Raji (cell line): Measurements from ENCODE around the gene BAX.

ENCODE experiments used
- POLR2A ChIP-seq: IDR thresholded peaks from 2 replicates; pipeline ENCODE4 v1.6.1; 2011; ENCODE audit warnings: low read depth, low read length, control low read depth; ENCODE audit not compliant: insufficient read depth

BAX gene

DNA sequence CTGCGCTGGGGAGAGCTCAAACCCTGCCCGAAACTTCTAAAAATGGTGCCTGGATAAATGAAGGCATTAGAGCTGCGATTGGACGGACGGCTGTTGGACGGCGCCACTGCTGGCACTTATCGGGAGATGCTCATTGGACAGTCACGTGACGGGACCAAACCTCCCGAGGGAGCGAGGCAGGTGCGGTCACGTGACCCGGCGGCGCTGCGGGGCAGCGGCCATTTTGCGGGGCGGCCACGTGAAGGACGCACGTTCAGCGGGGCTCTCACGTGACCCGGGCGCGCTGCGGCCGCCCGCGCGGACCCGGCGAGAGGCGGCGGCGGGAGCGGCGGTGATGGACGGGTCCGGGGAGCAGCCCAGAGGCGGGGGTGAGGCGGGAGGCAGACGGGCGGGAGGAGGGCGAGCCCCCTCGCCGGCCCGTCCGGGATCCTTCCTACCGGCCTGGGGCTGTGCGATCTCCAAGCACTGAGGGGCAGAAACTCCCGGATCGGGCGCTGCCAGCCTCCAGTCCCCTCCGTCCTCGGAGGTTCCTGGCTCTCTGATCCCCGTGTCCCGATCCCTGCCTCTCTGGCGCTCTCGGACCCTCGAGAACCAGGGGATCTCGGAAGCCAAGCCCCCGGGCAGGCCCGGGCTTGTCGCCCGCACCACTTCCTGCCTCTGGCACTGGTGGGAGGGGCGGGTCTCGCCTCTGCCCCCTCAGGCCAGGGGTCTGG lies at the start of gene BAX:
BAX (plus strand) TSS at position 281 of the 713 bp plus-strand sequence; CDS start at position 335, 54 bp downstream.
- TF ChIP-seq POLR2A, result peak; percentile 88

DNA sequence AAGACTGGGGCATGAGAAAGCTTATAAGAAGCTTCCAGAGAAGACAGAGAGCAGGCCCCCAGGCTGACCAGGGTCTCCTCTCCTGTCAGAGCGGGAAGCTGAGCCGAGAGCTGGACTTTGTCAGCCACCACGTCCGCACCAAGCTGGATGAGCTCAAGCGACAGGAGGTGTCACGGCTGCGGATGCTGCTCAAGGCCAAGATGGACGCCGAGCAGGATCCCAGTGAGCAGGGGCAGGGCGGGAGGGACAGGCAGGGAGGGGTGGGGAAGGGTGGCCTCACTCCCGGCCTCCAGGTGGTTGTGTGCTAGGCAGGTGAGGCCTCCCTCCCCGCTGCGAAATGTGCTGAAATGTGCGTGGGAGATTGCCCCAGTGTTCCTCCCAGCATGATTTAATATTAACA lies 49.0 kb upstream of the BAX start:
- TF ChIP-seq POLR2A, result no peak

DNA sequence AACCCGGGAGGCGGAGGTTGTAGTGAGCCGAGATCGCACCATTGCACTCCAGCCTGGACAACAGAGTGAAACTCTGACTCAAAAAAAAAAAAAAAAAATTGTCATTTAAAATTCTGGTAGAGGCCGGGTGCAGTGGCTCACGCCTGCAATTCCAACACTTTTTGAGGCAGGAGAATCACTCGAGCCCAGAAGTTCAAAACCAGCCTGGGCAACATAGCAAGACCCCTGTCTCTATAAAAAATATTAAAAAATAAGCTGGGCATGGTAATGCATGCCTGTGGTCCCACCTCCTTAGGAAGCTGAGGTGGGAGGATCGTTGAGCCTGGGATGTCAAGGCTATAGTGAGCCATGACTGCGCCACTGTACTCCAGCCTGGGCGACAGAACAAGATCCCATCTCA lies 48.4 kb upstream of the BAX start:
- TF ChIP-seq POLR2A, result no peak

DNA sequence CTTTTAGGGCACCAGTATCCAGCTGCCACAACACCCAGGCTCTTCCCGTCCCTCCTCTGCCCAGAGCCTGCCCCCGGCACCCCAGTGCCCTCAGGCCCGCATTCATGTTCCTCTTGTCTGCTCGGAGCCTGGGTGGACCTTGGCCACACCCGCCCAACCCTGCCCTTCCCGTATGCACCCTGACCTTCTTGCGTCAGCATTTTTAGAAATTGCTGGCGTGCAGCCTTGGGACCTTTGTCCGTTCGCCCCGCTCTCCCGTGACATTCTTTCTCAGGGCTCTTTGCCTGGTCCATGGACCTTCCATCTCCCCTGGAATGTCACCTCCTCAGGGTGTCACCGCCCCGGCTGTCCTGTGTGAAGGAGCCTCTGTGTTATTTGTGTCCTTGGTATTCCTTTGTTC lies 47.0 kb upstream of the BAX start:
- TF ChIP-seq POLR2A, result no peak

DNA sequence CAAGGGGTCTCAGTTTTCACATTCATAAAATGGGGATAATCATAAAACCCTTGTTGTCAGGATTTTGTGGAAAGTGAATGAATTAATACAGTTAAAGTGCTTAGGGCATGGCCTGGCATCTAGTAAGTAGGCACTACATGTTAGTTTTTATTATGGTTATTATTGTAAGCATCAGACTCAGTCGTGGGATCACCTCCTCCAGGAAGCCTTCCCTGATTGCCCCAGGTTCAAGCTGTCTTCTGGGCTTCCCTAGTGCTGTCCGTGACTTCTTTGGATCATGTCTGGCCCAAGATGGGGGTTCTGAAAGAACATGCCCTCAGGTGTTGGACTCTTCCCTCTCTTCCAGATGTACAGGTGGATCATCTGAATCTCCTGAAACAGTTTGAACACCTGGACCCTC lies 43.9 kb upstream of the BAX start:
- TF ChIP-seq POLR2A, result no peak

DNA sequence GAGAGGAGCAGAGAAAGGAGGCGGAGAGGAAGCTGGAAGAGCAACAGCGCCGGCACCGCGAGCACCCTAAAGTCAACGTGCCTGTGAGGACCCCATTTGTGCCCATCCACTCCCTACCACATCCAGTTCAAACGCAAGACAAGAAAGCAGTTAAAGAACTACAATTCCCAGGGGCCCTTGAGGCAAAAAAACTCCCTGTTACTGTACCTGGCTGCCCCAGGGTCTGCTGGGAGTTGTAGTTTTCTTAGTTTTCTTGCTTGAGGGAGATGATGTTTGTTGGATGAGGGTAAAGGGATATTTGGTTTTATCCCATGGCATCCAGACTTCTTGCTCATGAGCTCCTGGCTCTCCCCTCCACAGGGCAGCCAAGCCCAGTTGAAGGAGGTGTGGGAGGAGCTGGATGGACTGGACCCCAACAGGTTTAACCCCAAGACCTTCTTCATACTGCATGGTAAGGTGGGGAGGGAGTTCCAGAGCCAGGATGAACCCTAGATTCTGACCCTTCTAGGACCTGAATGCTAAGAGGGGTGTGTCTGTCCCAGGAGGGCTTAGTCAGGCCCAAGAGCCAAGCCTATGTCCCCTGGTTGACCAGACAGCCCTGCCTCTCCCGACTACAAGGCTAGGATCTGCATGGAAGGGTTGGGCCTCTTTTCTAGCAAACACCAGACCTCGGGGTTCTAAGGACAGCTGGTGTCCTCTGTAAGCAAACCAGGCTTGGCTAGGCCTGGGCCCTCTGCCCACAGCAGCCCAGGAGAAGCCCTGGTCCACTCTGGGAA lies 41.4 kb upstream of the BAX start:
- TF ChIP-seq POLR2A, result no peak

DNA sequence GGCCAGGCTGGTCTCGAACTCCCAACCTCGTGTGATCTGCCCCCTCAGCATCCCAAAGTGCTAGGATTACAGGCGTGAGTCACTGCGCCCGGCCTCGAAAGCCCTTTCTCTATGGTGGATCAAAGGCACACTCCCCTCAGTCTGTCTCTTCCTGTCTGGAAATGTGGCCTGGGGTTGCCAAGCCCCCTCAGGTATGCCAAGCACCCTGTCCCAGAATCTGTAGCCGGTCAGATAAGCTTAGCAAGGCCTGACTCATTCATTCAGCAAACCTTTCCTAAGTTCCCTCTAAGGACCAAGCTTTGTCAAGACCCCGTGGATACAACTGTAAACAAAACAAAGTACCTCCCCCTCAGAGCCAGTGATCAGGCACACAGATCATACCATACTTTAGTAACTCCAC lies 40.5 kb upstream of the BAX start:
- TF ChIP-seq POLR2A, result no peak

DNA sequence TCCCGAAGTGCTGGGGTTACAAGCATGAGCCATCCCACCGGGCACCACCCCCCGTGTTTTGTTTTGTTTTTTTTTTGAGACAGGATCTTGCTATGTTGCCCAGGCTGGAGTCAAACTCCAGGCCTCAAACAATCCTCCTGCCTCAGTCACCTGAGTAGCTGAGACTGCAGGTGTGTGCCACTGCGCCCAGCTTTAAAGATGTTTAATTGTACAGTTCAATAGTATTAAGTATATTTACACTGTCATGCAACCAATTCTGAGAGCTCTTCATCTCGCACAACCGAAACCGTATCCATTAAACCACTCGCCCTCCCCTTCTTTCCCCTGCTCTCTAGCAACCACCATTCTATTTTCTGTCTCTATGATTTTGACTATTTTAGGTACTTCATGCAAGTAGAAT lies 38.9 kb upstream of the BAX start:
- no peak for TF ChIP-seq POLR2A

DNA sequence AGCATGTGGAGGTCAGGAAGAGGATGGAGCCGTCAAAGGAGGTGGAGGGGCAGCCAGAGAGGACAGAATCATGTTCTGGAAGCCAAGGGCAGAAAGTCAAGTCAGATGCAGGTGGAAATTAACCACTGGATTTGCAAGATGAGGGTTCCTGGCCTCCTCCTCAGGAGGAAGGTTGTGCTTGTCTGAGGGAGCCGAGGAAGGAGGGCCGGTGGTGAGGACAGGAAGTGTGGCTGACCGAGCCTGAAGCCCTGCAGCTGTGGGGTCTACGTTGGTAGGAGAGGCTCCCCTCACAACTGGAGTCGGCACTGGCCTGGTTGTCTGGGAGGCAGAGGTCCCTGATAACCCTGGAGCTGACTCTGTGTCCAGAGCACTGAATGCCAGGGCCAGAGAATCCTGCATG lies 36.6 kb upstream of the BAX start:
- no peak for TF ChIP-seq POLR2A

DNA sequence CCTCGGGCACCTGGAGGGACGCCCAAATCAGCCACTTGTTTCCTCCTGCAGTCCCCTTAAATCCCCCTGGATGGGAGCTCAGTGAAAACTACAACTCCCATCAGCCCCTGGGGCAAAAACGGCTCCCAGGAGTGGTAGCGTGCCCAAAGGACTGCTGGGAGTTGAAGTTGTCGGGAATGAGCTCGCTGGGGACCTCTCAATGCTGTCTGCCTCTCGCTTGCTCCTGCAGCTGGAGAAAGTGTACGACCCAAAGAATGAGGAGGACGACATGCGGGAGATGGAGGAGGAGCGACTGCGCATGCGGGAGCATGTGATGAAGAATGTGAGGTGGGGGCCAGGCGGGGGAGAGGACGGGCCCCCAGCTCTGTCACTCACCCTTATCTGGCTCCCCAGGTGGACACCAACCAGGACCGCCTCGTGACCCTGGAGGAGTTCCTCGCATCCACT lies 35.9 kb upstream of the BAX start:
- no peak for TF ChIP-seq POLR2A

DNA sequence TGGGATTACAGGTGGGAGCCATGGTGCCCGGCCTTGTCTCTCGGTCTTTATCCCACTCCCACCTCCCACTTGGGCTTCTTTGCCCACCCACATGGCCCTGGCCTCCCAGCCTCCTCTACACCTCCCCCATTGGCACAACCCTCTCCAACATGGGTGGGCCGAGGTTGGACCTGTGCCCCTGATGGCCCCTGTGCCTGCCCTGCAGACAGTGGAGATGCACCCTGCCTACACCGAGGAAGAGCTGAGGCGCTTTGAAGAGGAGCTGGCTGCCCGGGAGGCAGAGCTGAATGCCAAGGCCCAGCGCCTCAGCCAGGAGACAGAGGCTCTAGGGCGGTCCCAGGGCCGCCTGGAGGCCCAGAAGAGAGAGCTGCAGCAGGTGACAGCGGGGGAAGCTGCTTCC lies 33.7 kb upstream of the BAX start:
- no peak for TF ChIP-seq POLR2A

DNA sequence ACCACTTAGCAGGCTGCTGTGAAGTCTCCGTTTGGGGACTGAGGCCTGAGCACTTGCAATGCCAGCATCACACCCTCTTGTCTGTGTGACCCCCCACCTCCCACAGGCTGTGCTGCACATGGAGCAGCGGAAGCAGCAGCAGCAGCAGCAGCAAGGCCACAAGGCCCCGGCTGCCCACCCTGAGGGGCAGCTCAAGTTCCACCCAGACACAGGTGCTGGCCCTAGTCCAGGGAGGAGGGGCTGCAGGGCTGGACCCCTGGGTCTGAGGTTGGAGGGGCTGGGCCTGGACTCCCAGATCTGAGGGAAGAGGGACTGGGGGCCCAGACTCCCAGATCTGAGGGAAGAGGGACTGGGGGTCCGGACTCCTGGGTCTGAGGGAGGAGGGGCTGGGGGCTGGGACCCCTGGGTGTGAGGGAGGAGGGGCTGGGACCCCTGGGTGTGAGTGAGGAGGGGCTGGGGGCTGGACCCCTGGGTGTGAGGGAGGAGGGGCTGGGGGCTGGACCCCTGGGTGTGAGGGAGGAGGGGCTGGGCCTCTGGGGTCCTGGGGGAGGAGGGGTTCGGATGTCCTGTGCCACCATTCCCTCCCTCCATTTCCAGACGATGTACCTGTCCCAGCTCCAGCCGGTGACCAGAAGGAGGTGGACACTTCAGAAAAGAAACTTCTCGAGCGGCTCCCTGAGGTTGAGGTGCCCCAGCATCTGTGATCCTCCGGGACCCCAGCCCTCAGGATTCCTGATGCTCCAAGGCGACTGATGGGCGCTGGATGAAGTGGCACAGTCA lies 32.8 kb upstream of the BAX start:
- TF ChIP-seq POLR2A, result no peak

DNA sequence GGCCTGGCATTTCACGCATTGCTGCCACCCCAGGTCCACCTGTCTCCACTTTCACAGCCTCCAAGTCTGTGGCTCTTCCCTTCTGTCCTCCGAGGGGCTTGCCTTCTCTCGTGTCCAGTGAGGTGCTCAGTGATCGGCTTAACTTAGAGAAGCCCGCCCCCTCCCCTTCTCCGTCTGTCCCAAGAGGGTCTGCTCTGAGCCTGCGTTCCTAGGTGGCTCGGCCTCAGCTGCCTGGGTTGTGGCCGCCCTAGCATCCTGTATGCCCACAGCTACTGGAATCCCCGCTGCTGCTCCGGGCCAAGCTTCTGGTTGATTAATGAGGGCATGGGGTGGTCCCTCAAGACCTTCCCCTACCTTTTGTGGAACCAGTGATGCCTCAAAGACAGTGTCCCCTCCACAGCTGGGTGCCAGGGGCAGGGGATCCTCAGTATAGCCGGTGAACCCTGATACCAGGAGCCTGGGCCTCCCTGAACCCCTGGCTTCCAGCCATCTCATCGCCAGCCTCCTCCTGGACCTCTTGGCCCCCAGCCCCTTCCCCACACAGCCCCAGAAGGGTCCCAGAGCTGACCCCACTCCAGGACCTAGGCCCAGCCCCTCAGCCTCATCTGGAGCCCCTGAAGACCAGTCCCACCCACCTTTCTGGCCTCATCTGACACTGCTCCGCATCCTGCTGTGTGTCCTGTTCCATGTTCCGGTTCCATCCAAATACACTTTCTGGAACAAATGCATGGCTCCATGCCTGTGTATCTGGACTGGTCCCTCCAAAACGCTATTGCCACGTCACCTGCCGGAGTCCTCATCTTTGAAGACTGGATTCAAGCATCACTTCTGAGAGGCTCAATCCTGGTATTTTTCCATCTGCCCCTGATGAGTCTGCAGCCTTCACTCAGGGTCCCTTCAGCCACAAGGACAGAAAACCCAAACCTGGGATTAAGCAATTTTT lies 31.9 kb upstream of the BAX start:
- TF ChIP-seq POLR2A, result no peak

DNA sequence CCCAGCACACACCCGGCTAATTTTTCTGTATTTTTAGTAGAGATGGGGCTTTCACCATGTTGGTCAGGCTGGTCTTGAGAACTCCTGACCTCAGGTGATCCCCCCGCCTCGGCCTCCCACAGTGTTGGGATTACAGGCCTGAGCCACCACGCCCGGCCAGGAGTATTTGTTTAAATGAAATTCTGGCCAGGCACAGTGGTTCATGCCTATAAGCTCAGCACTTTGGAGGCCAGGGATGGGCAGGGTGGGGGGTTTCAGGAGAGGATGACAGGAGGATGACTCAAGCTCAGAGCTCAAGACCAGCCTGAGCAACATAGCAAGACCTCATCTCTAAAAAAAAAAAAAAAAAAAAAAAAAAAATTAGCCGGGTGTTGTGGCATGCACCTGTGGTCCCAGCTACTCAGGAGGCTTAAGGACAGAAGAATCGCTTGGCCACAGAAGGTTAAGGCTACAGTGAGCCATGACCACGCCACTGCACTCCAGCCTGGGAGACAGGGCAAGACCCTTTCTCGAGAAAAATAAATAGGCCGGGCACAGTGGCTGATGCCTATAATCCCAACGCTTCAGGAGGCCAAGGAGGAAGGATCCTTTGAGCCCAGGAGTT lies 29.3 kb upstream of the BAX start:
- no peak for TF ChIP-seq POLR2A
